ENCODE results near the gene TCEAL3.

DNA sequence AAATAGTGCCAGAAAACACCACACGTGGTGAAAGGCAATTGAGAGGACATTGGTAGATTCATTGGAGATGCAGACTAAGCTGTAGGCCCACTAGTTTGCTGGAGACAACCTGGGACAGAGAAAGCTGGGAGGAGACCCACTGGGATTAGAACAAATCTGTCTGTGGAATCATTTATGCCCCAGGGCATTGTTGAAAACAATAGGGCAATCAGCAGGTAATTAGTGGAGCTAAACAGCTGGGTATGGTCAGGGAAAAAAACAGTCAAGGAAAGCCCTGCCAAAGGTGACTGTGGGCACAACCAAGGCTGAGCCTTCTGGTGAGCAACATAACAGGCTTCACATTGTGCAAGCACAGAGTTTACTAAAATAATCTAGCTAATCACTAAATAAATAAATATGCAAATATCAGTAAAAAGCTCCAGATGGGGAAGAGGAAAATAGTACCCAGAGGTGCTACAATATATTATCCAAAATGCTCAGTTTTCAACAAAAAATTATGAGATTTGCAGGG is 9.0 kb downstream of the TCEAL3 start:
- TF ChIP-seq POLR2A (IDR thresholded peaks at IDR 0.05): no peak
- TF ChIP-seq, protein P1, sequence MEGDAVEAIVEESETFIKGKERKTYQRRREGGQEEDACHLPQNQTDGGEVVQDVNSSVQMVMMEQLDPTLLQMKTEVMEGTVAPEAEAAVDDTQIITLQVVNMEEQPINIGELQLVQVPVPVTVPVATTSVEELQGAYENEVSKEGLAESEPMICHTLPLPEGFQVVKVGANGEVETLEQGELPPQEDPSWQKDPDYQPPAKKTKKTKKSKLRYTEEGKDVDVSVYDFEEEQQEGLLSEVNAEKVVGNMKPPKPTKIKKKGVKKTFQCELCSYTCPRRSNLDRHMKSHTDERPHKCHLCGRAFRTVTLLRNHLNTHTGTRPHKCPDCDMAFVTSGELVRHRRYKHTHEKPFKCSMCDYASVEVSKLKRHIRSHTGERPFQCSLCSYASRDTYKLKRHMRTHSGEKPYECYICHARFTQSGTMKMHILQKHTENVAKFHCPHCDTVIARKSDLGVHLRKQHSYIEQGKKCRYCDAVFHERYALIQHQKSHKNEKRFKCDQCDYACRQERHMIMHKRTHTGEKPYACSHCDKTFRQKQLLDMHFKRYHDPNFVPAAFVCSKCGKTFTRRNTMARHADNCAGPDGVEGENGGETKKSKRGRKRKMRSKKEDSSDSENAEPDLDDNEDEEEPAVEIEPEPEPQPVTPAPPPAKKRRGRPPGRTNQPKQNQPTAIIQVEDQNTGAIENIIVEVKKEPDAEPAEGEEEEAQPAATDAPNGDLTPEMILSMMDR (IDR thresholded peaks at IDR 0.05): no peak
